Hepatocyte (in vitro differentiated cells): ENCODE measurements around the gene OSBPL10. TPM values are rescaled to one million over a fixed set of nuclear protein-coding genes. Genes with fewer than 3 reads are reported as not detected.

Experiments used
- DNase-seq: peaks from one replicate; pipeline ENCODE4 v3.0.0-alpha.2; 2016; ENCODE audit warnings: low spot score
- H2AFZ ChIP-seq: fragments of 200-600 bp; sonication (generic); 2 replicates; pipeline ENCODE4 v1.6.0; 2016; ENCODE audit warnings: antibody characterized with exemption, mild to moderate bottlenecking
- H3K27ac ChIP-seq: fragments of 200-600 bp; sonication (generic); 2 replicates; pipeline ENCODE4 v1.5.1; 2016; ENCODE audit warnings: mild to moderate bottlenecking
- H3K27me3 ChIP-seq: fragments of 200-600 bp; sonication (generic); 2 replicates; pipeline ENCODE4 v1.6.1; 2016
- H3K36me3 ChIP-seq: fragments of 200-600 bp; sonication (generic); replicated peaks from 2 replicates; pipeline ENCODE4 v1.5.1; 2016; ENCODE audit warnings: low read depth; ENCODE audit not compliant: insufficient read depth
- H3K4me1 ChIP-seq: fragments of 200-600 bp; sonication (generic); 2 replicates; pipeline ENCODE4 v1.5.1; 2016; ENCODE audit warnings: mild to moderate bottlenecking, moderate library complexity; ENCODE audit not compliant: insufficient read depth
- H3K4me2 ChIP-seq: fragments of 200-600 bp; sonication (generic); 2 replicates; pipeline ENCODE4 v1.6.0; 2016
- H3K4me3 ChIP-seq: fragments of 200-600 bp; sonication (generic); 2 replicates; pipeline ENCODE4 v1.5.1; 2016; ENCODE audit warnings: mild to moderate bottlenecking
- H3K79me2 ChIP-seq: fragments of 200-600 bp; sonication (generic); 2 replicates; pipeline ENCODE4 v1.6.0; 2017; ENCODE audit warnings: mild to moderate bottlenecking
- H3K9me2 ChIP-seq: fragments of 200-600 bp; sonication (generic); replicated peaks from 2 replicates; pipeline ENCODE4 v1.6.0; 2017; ENCODE audit warnings: mild to moderate bottlenecking; ENCODE audit not compliant: insufficient read depth
- H3K9me3 ChIP-seq: fragments of 200-600 bp; sonication (generic); 2 replicates; pipeline ENCODE4 v1.5.1; 2016; ENCODE audit warnings: low read depth, mild to moderate bottlenecking
- H4K20me1 ChIP-seq: fragments of 200-600 bp; sonication (generic); 2 replicates; pipeline ENCODE4 v1.6.0; 2016; ENCODE audit warnings: mild to moderate bottlenecking; ENCODE audit not compliant: insufficient read depth, poor library complexity, severe bottlenecking
- CTCF ChIP-seq: fragments of 200-600 bp; sonication (generic); IDR thresholded peaks from 2 replicates; pipeline ENCODE4 v1.5.1; 2016; ENCODE audit warnings: antibody characterized with exemption, mild to moderate bottlenecking; ENCODE audit not compliant: poor library complexity
- EZH2 ChIP-seq: fragments of 200-600 bp; sonication (generic); IDR thresholded peaks from 2 replicates; pipeline ENCODE4 v1.6.1; 2016; ENCODE audit warnings: antibody characterized with exemption, mild to moderate bottlenecking, borderline replicate concordance
- EZH2phosphoT487 ChIP-seq: fragments of 200-600 bp; sonication (generic); IDR thresholded peaks from one replicate; pipeline ENCODE4 v1.6.1; 2018; ENCODE audit warnings: antibody characterized with exemption, mild to moderate bottlenecking, low read depth, moderate library complexity; ENCODE audit not compliant: unreplicated experiment, severe bottlenecking
- WGBS: methylation state at CpG from one replicate; pipeline ENCODE4 v1.1.6; 2016; ENCODE audit warnings: low lambda C conversion rate; ENCODE audit errors: missing lambda C conversion rate; 5-methylcytosine and 5-hydroxymethylcytosine counted together
- polyA plus RNA-seq: library from polyadenylated mRNA; unstranded; fragments of >200 nt; fragmentation: Nextera tagmentation; extraction: Ambion mirVana; gene quantifications from 2 replicates; pipeline ENCODE4 v1.2.1, GENCODE V29; 2016
- total RNA-seq: library from RNA; depleted of rRNA; stranded (reverse); fragments of >200 nt; gene quantifications from 2 replicates; pipeline ENCODE4 v1.2.3, GENCODE V29; 2014

The OSBPL10 gene
- total and polyA plus RNA-seq, 2 experiments from 2014 or later = 18.2 to 32.8 TPM

- H3K4me1 ChIP-seq = no peaks in the 10 kb centered on the region
- no peak overlapping the region for H2AFZ ChIP-seq
- peaks cover 2% of the 10 kb centered on the region for H4K20me1 ChIP-seq
- H3K27ac ChIP-seq = no peak overlapping the region
- no peaks in the 10 kb centered on the region for H3K36me3 ChIP-seq
- no peaks in the 10 kb centered on the region for H3K9me2 ChIP-seq
- TF ChIP-seq EZH2 (no peak), CTCF (no peak), EZH2phosphoT487 (no peak)
- H3K9me3 ChIP-seq = no peaks in the 10 kb centered on the region
- H3K4me3 ChIP-seq = no peak overlapping the region
- H3K27me3 ChIP-seq = no peaks in the 10 kb centered on the region
- H3K4me2 ChIP-seq = no peak overlapping the region
- WGBS = 82% methylated on average over 3 of the region's 3 CpGs
- peaks cover 63% of the 10 kb centered on the region for H3K79me2 ChIP-seq
- DNase-seq = no peak
Measured at GRCh38 chr3:31911124-31911523, 69.9 kb downstream of the OSBPL10 start.

GRCh38 chr3:31909455-31909854 lies 71.6 kb downstream of the OSBPL10 start:
- Histone ChIP-seq H3K4me1 (peaks cover 1% of the 10 kb centered on the region), H3K79me2 (peaks cover 67% of the 10 kb centered on the region), H3K9me3 (no peaks in the 10 kb centered on the region), H3K27ac (no peak overlapping the region), H4K20me1 (peaks cover 2% of the 10 kb centered on the region), H3K36me3 (no peaks in the 10 kb centered on the region), H3K4me2 (no peak overlapping the region), H2AFZ (no peak overlapping the region), H3K9me2 (no peaks in the 10 kb centered on the region), H3K4me3 (no peak overlapping the region), H3K27me3 (no peaks in the 10 kb centered on the region)
- no peak for DNase-seq
- TF ChIP-seq EZH2phosphoT487 = no peak
- TF ChIP-seq EZH2 = no peak
- TF ChIP-seq CTCF = no peak
- 94% methylated on average over 7 of the region's 7 CpGs for WGBS

- Histone ChIP-seq H2AFZ (no peak overlapping the region), H3K4me2 (no peak overlapping the region), H4K20me1 (peaks cover 2% of the 10 kb centered on the region), H3K36me3 (no peaks in the 10 kb centered on the region), H3K9me2 (no peaks in the 10 kb centered on the region), H3K4me1 (peaks cover 6% of the 10 kb centered on the region), H3K4me3 (no peak overlapping the region), H3K27ac (no peak overlapping the region), H3K9me3 (no peaks in the 10 kb centered on the region), H3K27me3 (no peaks in the 10 kb centered on the region), H3K79me2 (peaks cover 62% of the 10 kb centered on the region)
- DNase-seq = no peak
- TF ChIP-seq EZH2phosphoT487 (no peak), CTCF (peak; percentile 3)
- WGBS = 77% methylated on average over 5 of the region's 5 CpGs
Measured at GRCh38 chr3:31908391-31909097, 72.5 kb downstream of the OSBPL10 start.
